Astrocyte (in vitro differentiated cells and primary cell): ENCODE results near the gene JOSD2. TPM values are rescaled to one million over a fixed set of nuclear protein-coding genes. Genes with fewer than 3 reads are reported as not detected.

Source experiments
- DNase-seq: peaks from one replicate; pipeline ENCODE4 v3.0.0-alpha.2; 2010; ENCODE audit warnings: low read depth
- FAIRE-seq: peaks from 2 replicates; lab custom pipeline; 2011; peaks lifted over from hg19 to GRCh38; lab: Jason Lieb, UNC
- H2AFZ ChIP-seq: 2 replicates; pipeline ENCODE4 v1.6.0; 2012; ENCODE audit warnings: low read depth, low read length, inconsistent platforms
- H3K27ac ChIP-seq: 2 replicates; pipeline ENCODE4 v1.5.1; 2011; ENCODE audit warnings: low read depth, low read length, inconsistent platforms
- H3K27me3 ChIP-seq: 2 replicates; pipeline ENCODE4 v1.6.0; 2011; ENCODE audit warnings: low read length, inconsistent platforms; ENCODE audit not compliant: insufficient read depth
- H3K36me3 ChIP-seq: 2 replicates; pipeline ENCODE4 v1.5.1; 2011; ENCODE audit warnings: low read length, inconsistent platforms; ENCODE audit not compliant: insufficient read depth
- H3K4me1 ChIP-seq: 2 replicates; pipeline ENCODE4 v1.5.1; 2011; ENCODE audit warnings: low read length, inconsistent platforms; ENCODE audit not compliant: insufficient read depth
- H3K4me2 ChIP-seq: 2 replicates; pipeline ENCODE4 v1.6.0; 2012; ENCODE audit warnings: low read length, inconsistent platforms
- H3K4me3 ChIP-seq: 2 replicates; pipeline ENCODE4 v1.5.1; 2011; ENCODE audit warnings: low read depth, mild to moderate bottlenecking, low read length, inconsistent platforms; ENCODE audit not compliant: insufficient read depth
- H3K79me2 ChIP-seq: 2 replicates; pipeline ENCODE4 v1.6.0; 2012; ENCODE audit warnings: mild to moderate bottlenecking, low read length, inconsistent platforms; ENCODE audit not compliant: insufficient read depth
- H3K9ac ChIP-seq: 2 replicates; pipeline ENCODE4 v1.6.0; 2012; ENCODE audit warnings: mild to moderate bottlenecking, low read length, inconsistent platforms
- H3K9me3 ChIP-seq: 2 replicates; pipeline ENCODE4 v1.5.1; 2012; ENCODE audit warnings: low read depth, mild to moderate bottlenecking, low read length, inconsistent platforms; ENCODE audit not compliant: insufficient read depth
- H4K20me1 ChIP-seq: 2 replicates; pipeline ENCODE4 v1.6.0; 2012; ENCODE audit warnings: low read length, inconsistent platforms; ENCODE audit not compliant: insufficient read depth
- H3K27ac Mint-ChIP-seq: one replicate; pipeline ENCODE4 v1.8.0; 2021; ENCODE audit warnings: mild to moderate bottlenecking, mixed read lengths; ENCODE audit not compliant: unreplicated experiment
- H3K27me3 Mint-ChIP-seq: one replicate; pipeline ENCODE4 v1.8.0; 2021; ENCODE audit warnings: low read depth, mixed read lengths; ENCODE audit not compliant: unreplicated experiment
- H3K36me3 Mint-ChIP-seq: one replicate; pipeline ENCODE4 v1.8.0; 2021; ENCODE audit warnings: low read depth, mixed read lengths; ENCODE audit not compliant: unreplicated experiment
- H3K4me1 Mint-ChIP-seq: one replicate; pipeline ENCODE4 v1.8.0; 2021; ENCODE audit warnings: low read depth, mixed read lengths; ENCODE audit not compliant: unreplicated experiment
- H3K4me3 Mint-ChIP-seq: one replicate; pipeline ENCODE4 v1.8.0; 2021; ENCODE audit warnings: mild to moderate bottlenecking, moderate library complexity, mixed read lengths; ENCODE audit not compliant: unreplicated experiment
- H3K9me3 Mint-ChIP-seq: one replicate; pipeline ENCODE4 v1.8.0; 2021; ENCODE audit warnings: mild to moderate bottlenecking, mixed read lengths; ENCODE audit not compliant: unreplicated experiment
- EZH2 ChIP-seq: IDR thresholded peaks from 2 replicates; pipeline ENCODE4 v1.6.1; 2012; ENCODE audit warnings: mild to moderate bottlenecking, low read length, inconsistent platforms; ENCODE audit not compliant: insufficient read depth
- total RNA-seq: library from RNA; stranded (reverse); gene quantifications from 2 replicates; pipeline ENCODE4 v1.2.1, GENCODE V29; 2021
- TF ChIP-seq, protein P1 (sequence below): IDR thresholded peaks from 2 replicates; pipeline ENCODE4 v1.5.1; 2011; ENCODE audit warnings: low read depth, mild to moderate bottlenecking, inconsistent platforms, low read length, moderate library complexity; ENCODE audit not compliant: insufficient read depth

JOSD2 gene
- total RNA-seq, 1 donor from 2014 or later, result not detected

DNA sequence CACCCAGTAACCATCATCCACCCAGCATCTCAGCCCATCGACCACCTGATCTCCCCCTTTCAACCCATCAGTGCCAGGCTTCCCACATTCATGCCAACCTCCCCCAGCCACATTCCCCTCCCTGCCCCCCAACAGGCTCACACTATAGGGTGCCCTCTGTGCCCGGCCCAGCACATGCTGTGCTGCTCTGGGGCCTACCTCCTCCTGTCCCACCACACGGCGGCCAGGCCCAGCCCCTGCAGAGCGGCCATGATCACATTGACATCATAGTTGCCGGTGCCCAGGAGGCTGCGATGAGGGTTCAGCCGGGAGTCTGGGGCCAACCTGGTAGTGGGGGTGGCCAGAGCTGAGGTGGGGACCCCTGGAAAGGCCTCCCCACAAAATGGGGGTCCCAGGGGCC lies 3.6 kb downstream of the JOSD2 start:
- Histone ChIP-seq H3K79me2 (peaks cover 9% of the 10 kb centered on the region), H3K27ac (no peak overlapping the region), H3K36me3 (no peaks in the 10 kb centered on the region), H3K9me3 (no peaks in the 10 kb centered on the region), H3K4me3 (no peak overlapping the region), H3K9ac (no peak overlapping the region), H3K4me1 (peaks cover 4% of the 10 kb centered on the region), H3K27me3 (no peaks in the 10 kb centered on the region), H2AFZ (no peak overlapping the region), H3K4me2 (no peak overlapping the region), H4K20me1 (no peaks in the 10 kb centered on the region)
- FAIRE-seq, result no peak
- no peak for DNase-seq
- no peak overlapping the region for H3K27ac Mint-ChIP-seq
- no peaks in the 10 kb centered on the region for H3K27me3 Mint-ChIP-seq
- H3K4me1 Mint-ChIP-seq, result no peaks in the 10 kb centered on the region
- no peaks in the 10 kb centered on the region for H3K36me3 Mint-ChIP-seq
- H3K9me3 Mint-ChIP-seq, result peaks cover 25% of the 10 kb centered on the region
- H3K4me3 Mint-ChIP-seq, result no peak overlapping the region
- TF ChIP-seq EZH2, result no peak
- TF ChIP-seq, protein P1, sequence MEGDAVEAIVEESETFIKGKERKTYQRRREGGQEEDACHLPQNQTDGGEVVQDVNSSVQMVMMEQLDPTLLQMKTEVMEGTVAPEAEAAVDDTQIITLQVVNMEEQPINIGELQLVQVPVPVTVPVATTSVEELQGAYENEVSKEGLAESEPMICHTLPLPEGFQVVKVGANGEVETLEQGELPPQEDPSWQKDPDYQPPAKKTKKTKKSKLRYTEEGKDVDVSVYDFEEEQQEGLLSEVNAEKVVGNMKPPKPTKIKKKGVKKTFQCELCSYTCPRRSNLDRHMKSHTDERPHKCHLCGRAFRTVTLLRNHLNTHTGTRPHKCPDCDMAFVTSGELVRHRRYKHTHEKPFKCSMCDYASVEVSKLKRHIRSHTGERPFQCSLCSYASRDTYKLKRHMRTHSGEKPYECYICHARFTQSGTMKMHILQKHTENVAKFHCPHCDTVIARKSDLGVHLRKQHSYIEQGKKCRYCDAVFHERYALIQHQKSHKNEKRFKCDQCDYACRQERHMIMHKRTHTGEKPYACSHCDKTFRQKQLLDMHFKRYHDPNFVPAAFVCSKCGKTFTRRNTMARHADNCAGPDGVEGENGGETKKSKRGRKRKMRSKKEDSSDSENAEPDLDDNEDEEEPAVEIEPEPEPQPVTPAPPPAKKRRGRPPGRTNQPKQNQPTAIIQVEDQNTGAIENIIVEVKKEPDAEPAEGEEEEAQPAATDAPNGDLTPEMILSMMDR, result no peak

DNA sequence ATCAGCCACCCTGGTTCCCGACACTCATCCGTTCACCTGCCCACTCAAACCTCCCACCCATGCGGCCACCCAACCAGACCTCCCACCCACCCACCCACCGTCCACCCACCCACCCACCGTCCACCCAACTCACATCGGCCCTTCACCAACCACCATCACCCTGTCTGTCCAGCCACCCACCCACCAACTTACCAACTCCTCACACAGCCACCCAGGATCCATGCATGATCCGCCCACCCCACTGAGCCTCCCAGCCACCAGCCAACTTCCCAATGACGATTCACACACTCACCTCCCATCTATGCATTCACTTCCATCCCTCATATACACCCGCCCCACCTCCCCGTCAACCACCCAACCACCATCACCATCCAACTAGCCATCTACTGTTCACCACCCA lies 4.3 kb downstream of the JOSD2 start:
- no peaks in the 10 kb centered on the region for H3K36me3 Mint-ChIP-seq
- H3K4me2 ChIP-seq, result no peak overlapping the region
- no peak overlapping the region for H3K9ac ChIP-seq
- peaks cover 9% of the 10 kb centered on the region for H3K79me2 ChIP-seq
- H3K27ac Mint-ChIP-seq, result no peak overlapping the region
- H3K4me1 ChIP-seq, result peaks cover 4% of the 10 kb centered on the region
- FAIRE-seq (no peak), DNase-seq (no peak)
- no peaks in the 10 kb centered on the region for H3K27me3 Mint-ChIP-seq
- H3K4me3 Mint-ChIP-seq, result no peak overlapping the region
- H3K27ac ChIP-seq, result no peak overlapping the region
- TF ChIP-seq, protein P1, result no peak
- no peaks in the 10 kb centered on the region for H3K27me3 ChIP-seq
- H4K20me1 ChIP-seq, result no peaks in the 10 kb centered on the region
- H3K4me3 ChIP-seq, result no peak overlapping the region
- H3K9me3 Mint-ChIP-seq, result peaks cover 23% of the 10 kb centered on the region
- no peaks in the 10 kb centered on the region for H3K9me3 ChIP-seq
- H2AFZ ChIP-seq, result no peak overlapping the region
- no peaks in the 10 kb centered on the region for H3K36me3 ChIP-seq
- no peaks in the 10 kb centered on the region for H3K4me1 Mint-ChIP-seq

- Histone ChIP-seq H3K79me2 (peaks cover 9% of the 10 kb centered on the region), H3K27me3 (no peaks in the 10 kb centered on the region), H3K4me2 (no peak overlapping the region), H3K4me1 (peaks cover 4% of the 10 kb centered on the region), H2AFZ (no peak overlapping the region), H3K4me3 (no peak overlapping the region), H3K36me3 (no peaks in the 10 kb centered on the region), H3K9me3 (no peaks in the 10 kb centered on the region), H4K20me1 (no peaks in the 10 kb centered on the region), H3K27ac (no peak overlapping the region), H3K9ac (no peak overlapping the region)
- no peak for FAIRE-seq
- Mint-ChIP-seq H3K27ac (no peak overlapping the region), H3K9me3 (peaks cover 21% of the 10 kb centered on the region), H3K4me1 (no peaks in the 10 kb centered on the region), H3K27me3 (no peaks in the 10 kb centered on the region), H3K36me3 (no peaks in the 10 kb centered on the region), H3K4me3 (no peak overlapping the region)
- DNase-seq, result no peak
- no peak for TF ChIP-seq EZH2
- TF ChIP-seq, protein P1, result no peak
Observed at GRCh38 chr19:50505856-50506611, 5.0 kb downstream of the JOSD2 start.
